ENCODE results near the gene PIGBOS1. TPM values are rescaled to one million over a fixed set of nuclear protein-coding genes. Genes with fewer than 3 reads are reported as not detected.

PIGBOS1 gene
- total and polyA plus RNA-seq, 9 of the 15 experiments (the other 6 are each of a cell fraction or from before 2014, with no cell fraction given): 25.2 to 76.2 (median 46.0) TPM

DNA sequence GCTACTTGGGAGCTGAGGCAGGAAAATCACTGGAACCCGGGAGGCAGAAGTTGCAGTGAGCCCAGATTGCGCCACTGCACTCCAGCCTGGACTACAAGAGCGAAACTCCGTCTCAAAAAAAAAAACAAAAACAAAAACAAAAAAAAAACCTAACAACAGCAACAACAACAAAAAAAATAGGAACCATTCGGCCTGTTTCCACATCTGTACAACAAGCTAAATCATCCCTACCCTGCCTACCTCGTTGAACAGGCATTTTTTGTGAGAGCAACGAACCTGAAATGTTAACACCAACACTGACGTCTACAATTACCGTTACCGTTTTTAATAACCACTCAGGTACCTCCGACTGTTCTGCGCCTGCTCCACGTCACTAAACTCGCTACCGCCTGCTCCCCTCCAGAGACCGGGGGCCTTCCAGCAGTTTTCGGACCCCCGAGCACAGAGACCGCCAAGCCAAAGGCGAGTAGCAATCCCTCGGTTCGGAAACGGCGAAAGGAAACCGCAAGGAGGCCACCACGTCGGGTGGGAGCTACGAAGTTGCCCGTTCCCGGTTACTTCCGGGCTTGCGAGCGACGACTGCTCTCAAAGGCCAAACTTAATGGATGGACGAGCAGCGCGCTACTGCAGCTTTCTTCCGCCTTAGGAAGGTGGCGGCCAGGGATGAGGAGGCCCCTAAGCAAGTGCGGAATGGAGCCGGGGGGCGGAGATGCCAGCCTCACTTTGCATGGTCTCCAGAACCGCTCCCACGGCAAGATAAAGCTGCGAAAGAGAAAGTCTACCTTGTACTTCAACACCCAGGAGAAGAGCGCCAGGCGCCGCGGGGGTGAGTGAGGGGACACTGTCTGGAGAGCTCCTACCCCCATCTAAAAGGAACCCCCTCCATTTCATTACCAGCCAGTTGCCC is at the start of gene PIGBOS1, which contains the start of gene PIGB (continued):
- TF ChIP-seq, protein P1, sequence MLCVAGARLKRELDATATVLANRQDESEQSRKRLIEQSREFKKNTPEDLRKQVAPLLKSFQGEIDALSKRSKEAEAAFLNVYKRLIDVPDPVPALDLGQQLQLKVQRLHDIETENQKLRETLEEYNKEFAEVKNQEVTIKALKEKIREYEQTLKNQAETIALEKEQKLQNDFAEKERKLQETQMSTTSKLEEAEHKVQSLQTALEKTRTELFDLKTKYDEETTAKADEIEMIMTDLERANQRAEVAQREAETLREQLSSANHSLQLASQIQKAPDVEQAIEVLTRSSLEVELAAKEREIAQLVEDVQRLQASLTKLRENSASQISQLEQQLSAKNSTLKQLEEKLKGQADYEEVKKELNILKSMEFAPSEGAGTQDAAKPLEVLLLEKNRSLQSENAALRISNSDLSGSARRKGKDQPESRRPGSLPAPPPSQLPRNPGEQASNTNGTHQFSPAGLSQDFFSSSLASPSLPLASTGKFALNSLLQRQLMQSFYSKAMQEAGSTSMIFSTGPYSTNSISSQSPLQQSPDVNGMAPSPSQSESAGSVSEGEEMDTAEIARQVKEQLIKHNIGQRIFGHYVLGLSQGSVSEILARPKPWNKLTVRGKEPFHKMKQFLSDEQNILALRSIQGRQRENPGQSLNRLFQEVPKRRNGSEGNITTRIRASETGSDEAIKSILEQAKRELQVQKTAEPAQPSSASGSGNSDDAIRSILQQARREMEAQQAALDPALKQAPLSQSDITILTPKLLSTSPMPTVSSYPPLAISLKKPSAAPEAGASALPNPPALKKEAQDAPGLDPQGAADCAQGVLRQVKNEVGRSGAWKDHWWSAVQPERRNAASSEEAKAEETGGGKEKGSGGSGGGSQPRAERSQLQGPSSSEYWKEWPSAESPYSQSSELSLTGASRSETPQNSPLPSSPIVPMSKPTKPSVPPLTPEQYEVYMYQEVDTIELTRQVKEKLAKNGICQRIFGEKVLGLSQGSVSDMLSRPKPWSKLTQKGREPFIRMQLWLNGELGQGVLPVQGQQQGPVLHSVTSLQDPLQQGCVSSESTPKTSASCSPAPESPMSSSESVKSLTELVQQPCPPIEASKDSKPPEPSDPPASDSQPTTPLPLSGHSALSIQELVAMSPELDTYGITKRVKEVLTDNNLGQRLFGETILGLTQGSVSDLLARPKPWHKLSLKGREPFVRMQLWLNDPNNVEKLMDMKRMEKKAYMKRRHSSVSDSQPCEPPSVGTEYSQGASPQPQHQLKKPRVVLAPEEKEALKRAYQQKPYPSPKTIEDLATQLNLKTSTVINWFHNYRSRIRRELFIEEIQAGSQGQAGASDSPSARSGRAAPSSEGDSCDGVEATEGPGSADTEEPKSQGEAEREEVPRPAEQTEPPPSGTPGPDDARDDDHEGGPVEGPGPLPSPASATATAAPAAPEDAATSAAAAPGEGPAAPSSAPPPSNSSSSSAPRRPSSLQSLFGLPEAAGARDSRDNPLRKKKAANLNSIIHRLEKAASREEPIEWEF (CRISPR knock-in tag; IDR thresholded peaks at IDR 0.05): no peak
- TF ChIP-seq, protein P2, sequence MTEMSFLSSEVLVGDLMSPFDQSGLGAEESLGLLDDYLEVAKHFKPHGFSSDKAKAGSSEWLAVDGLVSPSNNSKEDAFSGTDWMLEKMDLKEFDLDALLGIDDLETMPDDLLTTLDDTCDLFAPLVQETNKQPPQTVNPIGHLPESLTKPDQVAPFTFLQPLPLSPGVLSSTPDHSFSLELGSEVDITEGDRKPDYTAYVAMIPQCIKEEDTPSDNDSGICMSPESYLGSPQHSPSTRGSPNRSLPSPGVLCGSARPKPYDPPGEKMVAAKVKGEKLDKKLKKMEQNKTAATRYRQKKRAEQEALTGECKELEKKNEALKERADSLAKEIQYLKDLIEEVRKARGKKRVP (CRISPR knock-in tag; IDR thresholded peaks at IDR 0.05): 0 out of 2 replicates have a peak, but pooled peaks have one; percentile 44
- TF ChIP-seq RBBP5 (IDR thresholded peaks at IDR 0.05; ENCODE audit: borderline replicate concordance, insufficient read depth, low read length, poor library complexity, severe bottlenecking) (peak; percentile 96), ESRRA (IDR thresholded peaks at IDR 0.05; ENCODE audit: borderline replicate concordance, low read depth) (peak; percentile 80; the same call in 1 of the 2 replicates), ASH1L (IDR thresholded peaks at IDR 0.05; ENCODE audit: borderline replicate concordance, low read depth, partially characterized antibody) (peak; percentile 40), CBX3 (IDR thresholded peaks at IDR 0.05; ENCODE audit: borderline replicate concordance in 1 of 2, low read length in 2 of 2) (no peak; a peak in 1 of 3 replicates), PHF20 (IDR thresholded peaks at IDR 0.05; ENCODE audit: partially characterized antibody) (peak; percentile 84), LARP7 (IDR thresholded peaks at IDR 0.05) (0 out of 2 replicates have a peak, but pooled peaks have one; percentile 49), SMAD4 (CRISPR knock-in tag; conservative IDR thresholded peaks at IDR 0.05) (0 out of 2 replicates have a peak, but pooled peaks have one; percentile 36), POLR2AphosphoS5 (IDR thresholded peaks at IDR 0.05; ENCODE audit: control insufficient read depth, insufficient read depth, low read depth, low read length) (peak; percentile 82), MIER1 (IDR thresholded peaks at IDR 0.05; ENCODE audit: low read depth) (no peak), NCOA6 (IDR thresholded peaks at IDR 0.05) (peak; percentile 84), EP300 (IDR thresholded peaks at IDR 0.05; ENCODE audit: low read length) (peak; percentile 29; the same call in 1 of the 2 replicates), EZH2 (IDR thresholded peaks at IDR 0.05; ENCODE audit: borderline replicate concordance, low read depth, low read length) (no peak)
- TF ChIP-seq, protein P3, sequence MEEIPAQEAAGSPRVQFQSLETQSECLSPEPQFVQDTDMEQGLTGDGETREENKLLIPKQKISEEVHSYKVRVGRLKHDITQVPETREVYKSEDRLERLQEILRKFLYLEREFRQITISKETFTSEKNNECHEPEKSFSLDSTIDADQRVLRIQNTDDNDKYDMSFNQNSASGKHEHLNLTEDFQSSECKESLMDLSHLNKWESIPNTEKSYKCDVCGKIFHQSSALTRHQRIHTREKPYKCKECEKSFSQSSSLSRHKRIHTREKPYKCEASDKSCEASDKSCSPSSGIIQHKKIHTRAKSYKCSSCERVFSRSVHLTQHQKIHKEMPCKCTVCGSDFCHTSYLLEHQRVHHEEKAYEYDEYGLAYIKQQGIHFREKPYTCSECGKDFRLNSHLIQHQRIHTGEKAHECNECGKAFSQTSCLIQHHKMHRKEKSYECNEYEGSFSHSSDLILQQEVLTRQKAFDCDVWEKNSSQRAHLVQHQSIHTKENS (CRISPR knock-in tag; IDR thresholded peaks at IDR 0.05): no peak
- TF ChIP-seq, protein P4, sequence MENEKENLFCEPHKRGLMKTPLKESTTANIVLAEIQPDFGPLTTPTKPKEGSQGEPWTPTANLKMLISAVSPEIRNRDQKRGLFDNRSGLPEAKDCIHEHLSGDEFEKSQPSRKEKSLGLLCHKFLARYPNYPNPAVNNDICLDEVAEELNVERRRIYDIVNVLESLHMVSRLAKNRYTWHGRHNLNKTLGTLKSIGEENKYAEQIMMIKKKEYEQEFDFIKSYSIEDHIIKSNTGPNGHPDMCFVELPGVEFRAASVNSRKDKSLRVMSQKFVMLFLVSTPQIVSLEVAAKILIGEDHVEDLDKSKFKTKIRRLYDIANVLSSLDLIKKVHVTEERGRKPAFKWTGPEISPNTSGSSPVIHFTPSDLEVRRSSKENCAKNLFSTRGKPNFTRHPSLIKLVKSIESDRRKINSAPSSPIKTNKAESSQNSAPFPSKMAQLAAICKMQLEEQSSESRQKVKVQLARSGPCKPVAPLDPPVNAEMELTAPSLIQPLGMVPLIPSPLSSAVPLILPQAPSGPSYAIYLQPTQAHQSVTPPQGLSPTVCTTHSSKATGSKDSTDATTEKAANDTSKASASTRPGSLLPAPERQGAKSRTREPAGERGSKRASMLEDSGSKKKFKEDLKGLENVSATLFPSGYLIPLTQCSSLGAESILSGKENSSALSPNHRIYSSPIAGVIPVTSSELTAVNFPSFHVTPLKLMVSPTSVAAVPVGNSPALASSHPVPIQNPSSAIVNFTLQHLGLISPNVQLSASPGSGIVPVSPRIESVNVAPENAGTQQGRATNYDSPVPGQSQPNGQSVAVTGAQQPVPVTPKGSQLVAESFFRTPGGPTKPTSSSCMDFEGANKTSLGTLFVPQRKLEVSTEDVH (IDR thresholded peaks at IDR 0.05; ENCODE audit: low read depth, partially characterized antibody): peak; percentile 81
